ENCODE data around the gene PAF1.

Gene PAF1

GRCh38 chr19:39347332-39348164 lies 43.4 kb downstream of the PAF1 start:
- TF ChIP-seq REST (IDR thresholded peaks at IDR 0.05; ENCODE audit: insufficient replicate concordance, low read depth) (no peak), POLR2AphosphoS5 (IDR thresholded peaks at IDR 0.05; ENCODE audit: low read depth) (no peak), CTCF (IDR thresholded peaks at IDR 0.05; ENCODE audit: insufficient read depth, low read length) (no peak), GABPA (IDR thresholded peaks at IDR 0.05; ENCODE audit: low read depth) (no peak), SPI1 (IDR thresholded peaks at IDR 0.05; ENCODE audit: borderline replicate concordance, low read depth) (no peak)
- Histone ChIP-seq H3K4me3 (replicated peaks; ENCODE audit: insufficient read depth, low read length) (no peak overlapping the region), H3K27me3 (ENCODE audit: insufficient read depth, poor library complexity, severe bottlenecking) (no peaks in the 10 kb centered on the region), H3K27ac (replicated peaks) (no peak overlapping the region)
- DNase-seq (ENCODE audit: low read depth in 1 of 2, low spot score in 1 of 2), result no peak

GRCh38 chr19:39345956-39346355 lies 45.0 kb downstream of the PAF1 start:
- H3K4me3 ChIP-seq (replicated peaks; ENCODE audit: insufficient read depth, low read length), result no peak overlapping the region
- H3K27ac ChIP-seq (replicated peaks), result no peak overlapping the region
- TF ChIP-seq POLR2AphosphoS5 (IDR thresholded peaks at IDR 0.05; ENCODE audit: low read depth) (no peak), SPI1 (IDR thresholded peaks at IDR 0.05; ENCODE audit: borderline replicate concordance, low read depth) (no peak), REST (IDR thresholded peaks at IDR 0.05; ENCODE audit: insufficient replicate concordance, low read depth) (no peak), CTCF (IDR thresholded peaks at IDR 0.05; ENCODE audit: insufficient read depth, low read length) (no peak), GABPA (IDR thresholded peaks at IDR 0.05; ENCODE audit: low read depth) (no peak)
- no peaks in the 10 kb centered on the region for H3K27me3 ChIP-seq (ENCODE audit: insufficient read depth, poor library complexity, severe bottlenecking)
- no peak for DNase-seq (ENCODE audit: low read depth in 1 of 2, low spot score in 1 of 2)

GRCh38 chr19:39342647-39343305 lies 48.1 kb downstream of the PAF1 start:
- DNase-seq (ENCODE audit: low read depth in 1 of 2, low spot score in 1 of 2), result no peak
- Histone ChIP-seq H3K27ac (replicated peaks) (peak overlapping the region; percentile 52), H3K4me3 (replicated peaks; ENCODE audit: insufficient read depth, low read length) (peak overlapping the region; percentile 82), H3K27me3 (ENCODE audit: insufficient read depth, poor library complexity, severe bottlenecking) (no peaks in the 10 kb centered on the region)
- TF ChIP-seq SPI1 (IDR thresholded peaks at IDR 0.05; ENCODE audit: borderline replicate concordance, low read depth), result no peak
- no peak for TF ChIP-seq POLR2AphosphoS5 (IDR thresholded peaks at IDR 0.05; ENCODE audit: low read depth)
- TF ChIP-seq CTCF (IDR thresholded peaks at IDR 0.05; ENCODE audit: insufficient read depth, low read length), result no peak
- no peak for TF ChIP-seq REST (IDR thresholded peaks at IDR 0.05; ENCODE audit: insufficient replicate concordance, low read depth)
- TF ChIP-seq GABPA (IDR thresholded peaks at IDR 0.05; ENCODE audit: low read depth), result no peak

Measured in HL-60 (cell line).